Fibroblast of lung (primary cell): ENCODE data around the gene PRDM8. TPM values are rescaled to one million over a fixed set of nuclear protein-coding genes. Genes with fewer than 3 reads are reported as not detected.

Source experiments
- DNase-seq, 2 donors: peaks; one replicate each; pipeline versions ENCODE4 v3.0.0 to v3.0.0-alpha.2; 2010; ENCODE audit warnings: low read depth in 2 of 2
- H2AFZ ChIP-seq: 2 replicates; pipeline ENCODE4 v1.5.1; 2012; ENCODE audit warnings: low read length, control low read depth, inconsistent platforms
- H3K27ac ChIP-seq: 2 replicates; pipeline ENCODE4 v1.5.1; 2011; ENCODE audit warnings: low read length, control low read depth; ENCODE audit not compliant: insufficient read depth
- H3K27me3 ChIP-seq: 2 replicates; pipeline ENCODE4 v1.5.1; 2011; ENCODE audit warnings: mild to moderate bottlenecking, low read length; ENCODE audit not compliant: control insufficient read depth, insufficient read depth
- H3K36me3 ChIP-seq: 2 replicates; pipeline ENCODE4 v1.5.1; 2011; ENCODE audit warnings: low read length; ENCODE audit not compliant: control insufficient read depth, insufficient read depth
- H3K4me1 ChIP-seq: 2 replicates; pipeline ENCODE4 v1.5.1; 2011; ENCODE audit warnings: low read length; ENCODE audit not compliant: control insufficient read depth, insufficient read depth; ENCODE audit errors: extremely low read depth
- H3K4me2 ChIP-seq: 2 replicates; pipeline ENCODE4 v1.5.1; 2011; ENCODE audit warnings: low read length, control low read depth; ENCODE audit not compliant: insufficient read depth; ENCODE audit errors: extremely low read depth
- H3K4me3 ChIP-seq, 4 experiments: fragments of 200-600 bp in 1 of 4; sonication (generic) in 1 of 4; replicated peaks in 1 of 4; 2 replicates each; pipeline ENCODE4 v1.5.1; 2011 to 2016; ENCODE audit warnings: low read length in 4 of 4, low read depth in 3 of 4, mild to moderate bottlenecking in 3 of 4, control low read depth in 2 of 4, inconsistent platforms in 1 of 4, mixed read lengths in 1 of 4; ENCODE audit not compliant: insufficient read depth in 1 of 4; ENCODE audit errors: control extremely low read depth in 1 of 4
- H3K79me2 ChIP-seq: 2 replicates; pipeline ENCODE4 v1.5.1; 2012; ENCODE audit warnings: mild to moderate bottlenecking, low read length, inconsistent platforms; ENCODE audit not compliant: control insufficient read depth, insufficient read depth
- H3K9ac ChIP-seq: 2 replicates; pipeline ENCODE4 v1.5.1; 2011; ENCODE audit warnings: mild to moderate bottlenecking, low read length, control low read depth; ENCODE audit not compliant: insufficient read depth
- H3K9me3 ChIP-seq: 2 replicates; pipeline ENCODE4 v1.5.1; 2012; ENCODE audit warnings: low read depth, low read length; ENCODE audit not compliant: control insufficient read depth, insufficient read depth
- H4K20me1 ChIP-seq: 2 replicates; pipeline ENCODE4 v1.5.1; 2011; ENCODE audit warnings: low read length; ENCODE audit not compliant: control insufficient read depth, insufficient read depth; ENCODE audit errors: extremely low read depth
- CTCF ChIP-seq, 2 donors: IDR thresholded peaks in 1 of 2; conservative IDR thresholded peaks in 1 of 2; 1 replicate in 1 of 2; 2 replicates in 1 of 2; pipeline ENCODE4 v1.5.1; 2011 to 2012; ENCODE audit warnings: low read length in 2 of 2, control low read depth in 1 of 2, inconsistent platforms in 1 of 2, low read depth in 1 of 2, mild to moderate bottlenecking in 1 of 2
- EZH2 ChIP-seq: IDR thresholded peaks from 2 replicates; pipeline ENCODE4 v1.5.1; 2012; ENCODE audit warnings: low read length, control low read depth, mild to moderate bottlenecking; ENCODE audit errors: missing control alignments
- polyA plus RNA-seq, 2 donors: library from polyadenylated mRNA; depleted of rRNA in 1 of 2; stranded (reverse) in 1 of 2; unstranded in 1 of 2; fragments of >200 nt; gene quantifications; 2 replicates each; pipeline ENCODE4 v1.2.1, GENCODE V29; 2011 to 2012; ENCODE audit warnings: missing spikeins in 1 of 2
- total RNA-seq: library from RNA; depleted of rRNA; stranded (reverse); fragments of >200 nt; gene quantifications from 2 replicates; pipeline ENCODE4 v1.2.1, GENCODE V29; 2014

The PRDM8 gene
- total and polyA plus RNA-seq, 2 donors (not counting 1 experiment from before 2014, with no cell fraction given) = 3.3 to 8.8 TPM

DNA sequence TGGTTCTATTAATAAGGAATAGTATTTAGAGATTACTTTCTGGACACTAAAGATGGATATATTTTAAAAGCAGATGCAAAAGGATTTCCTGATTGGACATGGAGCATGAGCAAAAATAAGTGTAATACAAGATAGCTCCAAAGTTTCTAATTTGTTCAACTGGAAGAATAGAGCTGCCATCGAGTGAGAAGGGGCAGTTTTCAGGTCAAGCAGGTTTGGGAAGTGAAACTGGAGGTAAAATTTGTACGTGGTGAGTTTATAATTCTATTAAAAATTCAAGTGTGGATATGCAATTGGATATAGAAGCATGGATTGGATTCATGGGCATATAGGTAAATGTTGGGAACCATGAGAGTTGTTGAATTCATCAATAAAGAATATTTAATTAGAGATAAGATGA, 31.8 kb downstream of the PRDM8 start:
- no peak for DNase-seq
- H3K9me3 ChIP-seq = no peaks in the 10 kb centered on the region
- H3K9ac ChIP-seq = no peak overlapping the region
- peak overlapping the region; percentile 54 for H2AFZ ChIP-seq
- no peaks in the 10 kb centered on the region for H3K36me3 ChIP-seq
- H4K20me1 ChIP-seq = no peaks in the 10 kb centered on the region
- H3K27ac ChIP-seq = no peak overlapping the region
- H3K79me2 ChIP-seq = no peaks in the 10 kb centered on the region
- TF ChIP-seq CTCF (conservative IDR thresholded peaks at IDR 0.05 in 1 of 2, IDR thresholded peaks at IDR 0.05 in 1 of 2; ENCODE audit: low read depth in 1 of 2, low read length in 2 of 2) = no peak
- no peak for TF ChIP-seq EZH2
- no peak overlapping the region for H3K4me3 ChIP-seq
- peaks cover 7% of the 10 kb centered on the region for H3K4me1 ChIP-seq
- peak overlapping the region; percentile 75 for H3K4me2 ChIP-seq
- H3K27me3 ChIP-seq = no peaks in the 10 kb centered on the region

DNA sequence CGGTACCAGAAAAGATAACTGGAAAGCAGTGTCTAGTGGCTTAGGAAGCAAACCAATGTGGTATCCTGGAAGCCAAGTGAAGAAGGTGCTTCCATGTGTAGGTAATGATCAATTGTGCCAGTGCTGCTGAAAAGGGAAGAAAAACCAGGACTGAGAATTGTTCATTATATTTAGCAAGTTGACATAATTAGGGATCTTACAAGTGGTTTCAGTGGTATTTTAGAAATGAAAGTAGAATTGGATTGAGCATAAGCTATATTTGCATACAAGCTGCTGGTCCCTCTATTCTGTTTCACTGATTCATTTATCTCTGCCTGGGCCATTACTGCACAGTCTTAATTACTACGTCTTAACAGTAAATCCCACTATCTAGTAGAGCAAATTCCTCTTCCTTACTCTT, 32.3 kb downstream of the PRDM8 start:
- Histone ChIP-seq H3K9me3 (no peaks in the 10 kb centered on the region), H3K4me2 (peak overlapping the region; percentile 75), H3K9ac (no peak overlapping the region), H3K4me1 (peaks cover 7% of the 10 kb centered on the region), H3K27ac (no peak overlapping the region), H2AFZ (peak overlapping the region; percentile 54), H3K36me3 (no peaks in the 10 kb centered on the region), H3K4me3 (peak overlapping the region in 2 of 4 experiments; percentile 3 to 31), H4K20me1 (no peaks in the 10 kb centered on the region), H3K27me3 (no peaks in the 10 kb centered on the region), H3K79me2 (no peaks in the 10 kb centered on the region)
- DNase-seq = no peak
- no peak for TF ChIP-seq CTCF (conservative IDR thresholded peaks at IDR 0.05 in 1 of 2, IDR thresholded peaks at IDR 0.05 in 1 of 2; ENCODE audit: low read depth in 1 of 2, low read length in 2 of 2)
- TF ChIP-seq EZH2 = no peak

DNA sequence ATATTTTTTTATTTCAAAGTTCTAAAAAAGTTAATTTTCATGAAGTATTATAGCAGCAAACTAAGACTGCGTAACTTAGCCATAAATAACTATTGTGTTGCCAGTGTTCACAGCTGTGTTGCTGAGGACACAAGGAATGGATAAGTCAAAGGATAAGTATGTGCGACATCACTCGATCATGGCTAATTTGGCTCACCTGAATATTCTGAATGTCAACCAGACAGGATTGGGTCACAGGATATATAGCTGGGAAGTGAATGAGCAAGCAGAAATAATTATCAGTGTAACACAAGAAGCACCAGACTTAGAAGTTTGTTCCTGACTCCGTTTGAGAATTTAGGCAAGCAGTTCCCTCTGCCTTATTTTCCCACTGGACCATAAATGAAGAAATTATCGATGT, 33.9 kb downstream of the PRDM8 start:
- peak in 1 of 2 donors; percentile 84 for DNase-seq
- Histone ChIP-seq H3K27ac (no peak overlapping the region), H3K9ac (no peak overlapping the region), H3K27me3 (no peaks in the 10 kb centered on the region), H3K9me3 (no peaks in the 10 kb centered on the region), H3K36me3 (no peaks in the 10 kb centered on the region), H3K4me1 (peaks cover 11% of the 10 kb centered on the region), H3K79me2 (no peaks in the 10 kb centered on the region), H3K4me2 (no peak overlapping the region), H2AFZ (no peak overlapping the region), H3K4me3 (no peak overlapping the region), H4K20me1 (no peaks in the 10 kb centered on the region)
- TF ChIP-seq EZH2 = no peak
- TF ChIP-seq CTCF (conservative IDR thresholded peaks at IDR 0.05 in 1 of 2, IDR thresholded peaks at IDR 0.05 in 1 of 2; ENCODE audit: low read depth in 1 of 2, low read length in 2 of 2) = no peak
